ENCODE data around the gene LDLRAD3.

DNA sequence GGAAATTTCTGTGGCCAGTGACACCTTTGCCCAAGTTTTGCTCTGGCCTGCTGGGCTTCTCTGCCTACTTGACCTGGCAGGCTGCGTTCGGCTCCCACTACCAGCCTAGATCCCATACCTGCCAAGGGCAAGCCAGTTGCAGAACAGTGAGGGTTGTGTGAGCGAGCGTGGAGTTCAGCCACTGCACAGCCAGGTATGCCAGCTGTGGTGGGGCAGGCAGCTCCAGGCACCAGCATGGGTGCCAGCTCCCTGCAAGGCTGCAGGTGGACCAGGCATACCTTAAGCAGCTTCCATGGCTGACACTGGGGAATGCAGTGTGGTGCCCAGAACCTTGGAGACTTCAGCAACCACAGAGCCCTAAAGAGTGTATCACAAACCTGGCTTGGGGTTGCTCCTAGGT, 133.5 kb downstream of the LDLRAD3 start:
- TF ChIP-seq POLR2A (IDR thresholded peaks at IDR 0.05; ENCODE audit: low read length) (no peak), GATA1 (IDR thresholded peaks at IDR 0.05; ENCODE audit: low read depth, low read length) (no peak)

All from erythroblast (primary cell).